Amygdala (tissue), 56 donors: ENCODE measurements around the gene EXOSC10.

Source experiments
- DNase-seq, 56 donors: peaks; one replicate each; lab custom pipeline; 2025; lab: John Stamatoyannopoulos, UW

EXOSC10 gene

DNA sequence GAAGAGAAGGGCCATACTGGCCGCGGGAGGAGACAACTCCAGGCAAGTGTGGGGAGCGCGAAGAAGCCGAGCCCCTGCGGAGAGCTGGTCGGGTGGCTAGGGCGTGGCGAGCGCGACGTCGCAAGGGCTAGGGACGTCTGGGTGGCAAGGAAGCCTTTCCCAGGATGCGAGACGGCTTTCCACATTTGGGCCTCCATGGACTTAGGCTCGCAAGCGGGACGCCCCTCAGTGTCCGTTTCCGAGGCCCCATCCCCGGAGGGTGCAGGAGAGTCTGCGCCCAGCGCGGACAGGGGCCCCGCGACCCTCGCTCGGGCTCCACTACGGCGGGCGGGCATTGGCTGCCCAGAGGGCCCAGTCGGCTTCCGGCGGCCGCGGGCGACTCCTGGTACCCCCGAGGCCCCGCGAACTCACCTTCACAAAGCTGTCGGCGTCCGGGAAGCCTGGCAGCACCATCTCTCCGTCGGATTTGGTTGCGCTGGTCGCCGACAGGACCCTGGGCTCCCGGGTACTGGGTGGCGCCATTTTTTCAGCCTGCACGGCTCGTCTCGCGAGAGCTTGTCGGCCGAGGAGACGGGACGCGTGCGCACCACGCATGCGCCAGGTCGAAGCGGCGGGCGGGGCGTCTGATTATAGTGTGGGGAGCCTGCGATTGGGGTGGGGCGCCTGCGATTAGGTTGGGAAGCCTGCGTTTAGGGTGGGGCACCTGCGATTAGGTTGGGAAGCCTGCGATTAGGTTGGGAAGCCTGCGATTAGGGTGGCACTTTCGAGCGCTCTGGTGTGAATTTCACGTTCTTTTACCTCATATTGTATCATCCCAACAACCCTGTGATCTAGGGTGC, at the start of gene EXOSC10:
Gene EXOSC10 (minus strand): TSS at position 560 of the 839 bp plus-strand sequence. CDS start 38 bp downstream, at position 522.
- DNase-seq: peak; percentile 12 to 93 (median 82)

DNA sequence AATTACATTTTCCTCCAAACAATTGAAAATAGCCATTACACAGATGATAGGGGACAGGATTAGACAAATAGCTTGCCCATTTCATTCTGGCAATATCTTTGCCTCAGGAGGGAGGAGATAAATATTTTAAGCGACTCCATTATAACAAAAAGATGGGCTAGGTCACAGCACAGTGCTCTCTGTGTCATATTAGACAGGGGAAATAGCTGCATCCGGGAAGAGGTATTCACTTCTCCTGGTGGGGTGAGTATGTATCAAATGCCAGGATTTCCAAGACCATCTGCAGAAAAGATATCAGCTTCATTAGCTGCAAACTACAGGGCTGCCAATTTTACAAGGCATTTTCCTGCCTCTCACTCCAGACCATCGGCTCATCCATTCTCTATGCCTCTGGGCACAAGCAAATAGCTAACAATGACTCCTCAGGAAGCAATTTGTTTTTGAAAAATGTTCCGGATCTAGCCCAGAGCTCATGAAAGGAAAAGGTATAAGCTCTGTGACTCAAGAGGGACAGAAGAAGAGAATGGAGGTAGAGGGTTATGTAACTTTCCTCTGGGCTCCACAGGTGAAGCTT, 47.6 kb upstream of the EXOSC10 start:
- DNase-seq: no peak

DNA sequence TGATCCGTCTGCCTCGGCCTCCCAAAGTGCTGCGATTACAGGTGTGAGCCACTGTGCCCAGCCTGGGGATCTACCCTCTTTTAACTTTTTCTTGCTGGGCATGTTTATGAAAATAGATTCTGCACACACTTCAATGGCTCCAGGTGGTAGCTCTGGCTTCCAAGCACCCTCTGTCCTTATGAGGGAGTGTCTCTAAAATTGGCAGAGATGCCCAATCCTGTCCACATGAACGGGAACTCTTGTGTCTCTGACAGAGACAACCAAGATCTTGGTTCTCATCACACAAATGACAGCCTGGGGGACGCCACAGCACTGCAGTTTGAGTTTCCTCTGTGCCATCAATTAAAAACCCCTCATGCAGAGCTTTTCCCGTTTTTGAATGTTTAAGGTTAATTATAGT, 46.1 kb upstream of the EXOSC10 start:
- DNase-seq: no peak

DNA sequence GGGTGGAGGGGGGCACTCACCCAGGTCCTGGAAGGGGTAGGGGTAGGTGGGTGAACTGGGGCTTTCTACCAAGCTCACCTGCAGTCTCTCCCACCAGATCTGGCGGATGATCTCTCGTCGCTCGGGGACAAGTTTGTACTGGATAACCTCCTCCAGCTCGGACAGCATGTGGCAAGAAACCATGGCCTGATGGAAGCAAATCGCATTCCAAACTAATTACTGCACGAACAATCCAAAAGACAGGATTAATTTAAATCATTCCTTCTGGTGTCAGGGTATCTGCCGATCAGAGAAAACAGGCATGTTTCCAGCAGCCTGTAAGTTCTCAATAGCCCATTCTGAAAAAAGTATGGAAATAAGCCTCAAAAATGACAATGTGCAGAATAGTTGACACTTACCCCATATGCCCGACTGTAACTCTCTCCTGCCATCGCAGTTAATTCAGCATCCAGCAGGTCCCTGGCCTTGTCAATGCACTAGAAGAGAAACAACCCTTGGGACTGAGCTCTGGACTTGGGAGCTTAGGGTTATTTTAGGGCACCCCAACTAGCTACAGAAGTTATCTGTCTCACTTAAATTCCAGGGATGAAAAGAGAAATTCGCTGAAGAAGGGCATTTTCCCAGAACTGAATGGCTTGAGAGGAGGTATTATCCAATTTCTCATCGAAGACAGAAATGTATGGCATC, 45.0 kb upstream of the EXOSC10 start:
- no peak for DNase-seq

DNA sequence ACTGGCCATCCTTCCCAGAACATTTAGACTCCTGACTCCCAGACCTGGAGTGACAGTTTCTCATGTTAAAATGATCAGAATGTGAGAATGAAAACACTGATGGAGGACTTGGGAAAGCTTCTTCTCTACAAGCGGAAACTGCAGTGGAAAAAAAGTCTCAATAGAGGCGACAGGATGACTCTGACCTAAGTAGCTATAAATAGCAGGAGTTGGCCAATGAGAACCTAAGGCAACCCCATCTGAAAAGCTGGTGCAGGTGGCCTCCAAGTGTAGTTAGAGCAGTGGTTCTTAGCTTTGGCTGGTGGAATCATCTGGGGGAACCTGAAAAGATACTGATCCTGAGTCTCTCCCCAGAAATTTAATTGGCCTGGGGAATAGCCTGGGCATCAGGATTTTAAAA, 44.2 kb upstream of the EXOSC10 start:
- no peak for DNase-seq

DNA sequence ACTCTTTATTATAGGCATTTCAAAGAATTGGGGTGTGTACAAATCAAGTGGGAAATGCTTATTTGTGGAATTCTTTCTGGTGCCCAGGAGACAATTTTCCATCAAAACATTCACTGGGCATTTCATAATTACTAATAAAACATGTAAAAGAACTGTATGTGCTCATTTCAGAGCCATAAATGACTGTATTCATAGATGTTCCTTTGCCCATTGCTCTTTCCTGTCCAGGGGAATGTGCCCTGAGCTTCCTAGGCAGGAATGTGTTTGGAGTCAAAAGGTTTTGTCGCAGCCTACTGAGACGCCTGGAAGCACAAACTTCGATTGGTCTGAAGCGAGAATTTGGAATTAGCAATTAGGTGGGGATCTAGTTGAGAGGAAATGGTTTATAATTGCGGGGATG, 43.7 kb upstream of the EXOSC10 start:
- no peak for DNase-seq

DNA sequence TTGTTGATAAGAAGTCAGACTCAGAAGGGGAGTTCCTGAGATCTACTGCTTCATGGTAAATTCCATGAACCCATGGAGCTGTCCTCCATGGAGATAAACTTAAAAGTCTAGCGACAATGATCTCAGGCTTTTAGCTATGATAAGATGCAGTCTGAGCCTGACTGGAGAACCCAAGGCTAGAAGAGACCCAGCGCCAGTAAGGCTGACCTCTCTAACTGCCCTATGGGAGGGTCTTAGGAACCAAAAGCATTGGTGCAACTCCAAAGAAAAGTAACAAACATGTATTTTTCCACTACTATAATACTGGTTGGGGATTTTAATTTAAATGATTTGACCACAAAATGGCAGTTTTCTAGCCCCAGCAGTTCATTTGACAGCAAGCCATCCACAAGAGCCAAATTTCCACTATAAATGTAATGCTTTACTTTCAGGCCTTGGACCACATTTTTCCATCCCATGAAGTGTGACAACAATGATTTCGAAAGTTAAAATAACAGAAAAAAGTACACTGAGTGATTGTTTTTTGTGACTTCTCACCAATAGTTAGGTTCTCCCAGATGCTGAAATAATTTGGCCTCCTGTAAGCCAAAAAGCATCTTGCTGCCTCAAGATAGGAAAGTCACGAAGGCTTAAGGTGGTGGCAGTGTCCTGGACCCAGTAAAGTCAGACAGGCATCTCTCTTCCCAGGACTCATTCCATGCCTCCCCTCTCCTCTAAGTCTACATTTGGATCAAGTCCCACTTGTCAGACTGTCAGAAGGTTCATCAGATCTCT, 43.1 kb upstream of the EXOSC10 start:
- no peak for DNase-seq

DNA sequence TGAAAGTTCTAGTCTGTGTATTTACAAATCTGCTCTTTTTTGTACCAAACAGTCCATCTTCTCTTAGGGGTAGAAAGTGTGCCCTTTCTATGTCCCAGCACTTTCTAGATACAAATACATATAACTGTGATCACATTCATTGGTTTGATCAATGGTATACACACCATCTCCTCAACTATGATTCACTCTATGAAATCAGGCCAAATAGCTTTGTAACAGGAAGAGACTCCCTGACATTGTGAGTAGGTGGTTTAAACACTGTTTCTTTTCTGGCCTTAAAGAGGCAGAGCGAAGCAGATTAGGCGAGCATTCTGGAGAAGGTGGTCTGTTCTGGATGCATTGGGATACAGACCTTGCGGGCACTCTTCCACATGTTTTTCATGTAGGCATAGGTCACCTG, 39.3 kb upstream of the EXOSC10 start:
- no peak for DNase-seq

DNA sequence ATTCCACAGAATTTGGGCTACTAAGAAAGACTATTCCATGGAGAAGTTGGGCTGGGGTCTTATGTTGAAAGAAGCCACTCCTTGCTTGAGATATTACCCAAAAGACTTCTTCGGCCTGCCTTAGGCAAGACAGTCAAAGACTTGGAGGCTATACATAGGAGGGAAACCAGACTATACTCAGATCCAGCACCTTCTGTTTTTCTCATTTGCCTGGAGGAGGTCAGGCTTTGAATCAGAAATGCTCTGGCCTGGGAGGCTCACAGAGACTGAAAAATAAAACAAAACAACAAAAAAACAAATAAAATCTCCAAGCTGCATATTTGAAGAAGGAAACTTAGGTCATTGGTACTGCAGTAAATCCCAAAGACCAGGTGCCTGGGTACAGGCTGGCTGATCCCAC, 38.4 kb upstream of the EXOSC10 start:
- DNase-seq: no peak

DNA sequence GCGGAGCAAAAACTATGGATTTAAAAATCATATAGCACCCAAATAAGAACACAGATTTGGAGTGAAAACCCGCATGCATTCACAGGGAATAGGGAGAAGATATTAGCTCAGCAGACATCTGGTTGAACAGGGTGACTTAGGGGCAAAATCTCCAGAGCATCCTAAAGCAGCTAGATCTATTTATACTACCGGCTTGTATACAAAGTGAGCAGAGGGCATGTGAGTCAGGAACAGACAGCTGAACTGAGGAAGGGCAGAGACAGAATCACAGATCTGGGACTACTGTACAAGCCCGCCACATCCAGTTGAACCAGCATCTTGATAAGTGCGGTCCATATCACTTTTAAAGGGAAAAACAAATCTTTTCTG, 35.2 kb upstream of the EXOSC10 start:
- no peak for DNase-seq

DNA sequence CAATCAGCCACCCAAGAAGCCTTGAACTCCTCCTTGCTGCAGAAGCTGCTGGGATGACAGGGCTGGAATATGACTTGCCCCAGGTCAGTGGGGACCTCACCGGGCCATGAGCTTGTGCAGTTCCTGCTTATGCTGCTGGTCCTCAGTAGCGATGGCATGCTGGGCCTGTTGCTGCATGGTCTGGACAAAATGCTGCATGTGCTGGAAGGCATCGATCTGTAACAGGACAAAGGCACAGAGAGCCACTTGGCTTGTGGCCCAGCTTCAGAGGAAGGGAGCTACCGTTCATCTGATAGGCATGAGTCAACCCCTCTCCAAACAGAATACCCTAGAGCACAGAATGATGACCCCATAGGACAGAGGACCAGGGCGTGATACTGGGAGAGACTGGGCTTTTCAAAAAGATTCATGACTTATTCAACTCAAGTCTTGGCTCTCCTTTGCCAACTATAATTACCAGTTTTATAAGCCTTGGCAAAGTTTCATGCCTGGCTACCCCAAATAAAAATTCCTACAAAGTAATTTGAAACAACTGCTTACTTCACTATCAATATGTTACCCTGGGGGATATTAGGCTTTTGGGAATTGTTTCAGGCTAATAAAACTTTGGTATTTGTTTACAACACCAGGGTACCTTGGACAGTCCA, 34.7 kb upstream of the EXOSC10 start:
- DNase-seq: peak in 6 of 56 donors; percentile 6 to 73 (median 18)

DNA sequence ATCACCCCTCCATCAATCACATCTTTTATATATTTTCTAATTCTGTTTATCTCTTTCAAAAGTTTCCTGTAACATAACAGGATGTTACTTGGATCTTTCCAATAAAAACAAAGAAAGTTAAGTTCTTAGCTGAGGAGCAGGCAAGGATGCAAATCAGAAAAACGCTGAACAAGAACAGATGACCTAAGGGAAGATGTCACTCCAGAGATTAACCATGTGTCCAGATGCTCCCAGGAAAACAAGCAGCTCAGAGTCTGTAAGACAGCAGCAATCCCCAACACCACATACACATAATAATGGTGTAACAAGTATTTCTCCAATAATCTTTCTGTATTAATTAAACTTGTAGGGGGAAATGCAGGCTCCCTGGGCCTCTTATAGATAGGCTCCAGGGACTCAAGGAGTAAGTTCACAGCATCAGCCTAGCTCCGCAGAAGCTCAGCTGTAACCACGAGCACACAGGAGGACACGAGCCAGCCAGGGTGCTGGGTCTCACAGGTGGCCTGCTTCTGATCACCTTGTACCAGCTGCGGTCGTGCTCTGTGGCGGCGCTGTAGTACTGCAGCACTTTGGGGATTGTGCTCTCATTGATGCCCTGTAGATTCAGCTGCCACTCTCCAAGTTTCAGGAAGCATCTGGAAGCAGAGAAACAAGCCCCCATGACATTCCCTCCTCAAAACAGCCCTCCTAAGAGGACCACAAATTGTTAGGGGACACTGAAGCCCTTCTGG, 33.1 kb upstream of the EXOSC10 start:
- DNase-seq: no peak

DNA sequence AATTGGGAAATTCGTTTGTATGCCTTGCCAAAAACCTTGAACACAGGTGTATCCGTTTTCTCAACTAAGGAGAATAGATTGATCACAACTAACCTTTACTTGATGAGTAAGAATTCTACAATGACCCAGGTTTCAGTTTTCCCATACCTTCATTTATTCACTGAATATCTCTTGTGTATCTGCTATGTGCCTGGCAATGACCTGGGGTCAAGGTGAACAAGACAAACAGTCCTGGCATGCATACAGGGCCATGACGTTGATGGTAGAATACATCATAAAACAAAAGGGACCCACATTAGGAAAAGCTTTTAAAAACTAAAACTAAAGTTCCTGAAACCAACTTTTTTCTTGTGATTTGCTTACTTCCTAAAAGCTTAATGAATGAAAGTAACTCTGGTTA, 32.1 kb upstream of the EXOSC10 start:
- no peak for DNase-seq

DNA sequence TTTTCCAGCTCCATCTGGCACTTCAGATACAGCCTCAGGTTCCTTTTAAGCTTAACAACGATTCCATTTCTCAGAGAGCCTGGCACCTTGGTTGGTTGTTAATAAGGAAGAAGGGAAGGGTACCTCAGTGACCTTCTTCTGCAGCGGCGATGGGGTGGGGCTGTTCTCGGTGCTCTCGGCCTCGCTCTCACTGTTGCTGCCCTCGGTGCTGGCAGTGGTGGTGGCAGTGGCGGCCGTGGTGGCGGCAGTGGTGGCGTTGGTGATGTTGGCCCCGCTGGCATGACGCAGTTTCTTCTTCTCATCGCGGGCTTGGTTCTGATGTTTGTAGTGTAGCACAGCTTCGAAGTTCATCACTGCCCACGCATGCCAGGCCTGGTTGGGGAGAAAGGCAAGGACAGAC, 30.7 kb upstream of the EXOSC10 start:
- DNase-seq: no peak

DNA sequence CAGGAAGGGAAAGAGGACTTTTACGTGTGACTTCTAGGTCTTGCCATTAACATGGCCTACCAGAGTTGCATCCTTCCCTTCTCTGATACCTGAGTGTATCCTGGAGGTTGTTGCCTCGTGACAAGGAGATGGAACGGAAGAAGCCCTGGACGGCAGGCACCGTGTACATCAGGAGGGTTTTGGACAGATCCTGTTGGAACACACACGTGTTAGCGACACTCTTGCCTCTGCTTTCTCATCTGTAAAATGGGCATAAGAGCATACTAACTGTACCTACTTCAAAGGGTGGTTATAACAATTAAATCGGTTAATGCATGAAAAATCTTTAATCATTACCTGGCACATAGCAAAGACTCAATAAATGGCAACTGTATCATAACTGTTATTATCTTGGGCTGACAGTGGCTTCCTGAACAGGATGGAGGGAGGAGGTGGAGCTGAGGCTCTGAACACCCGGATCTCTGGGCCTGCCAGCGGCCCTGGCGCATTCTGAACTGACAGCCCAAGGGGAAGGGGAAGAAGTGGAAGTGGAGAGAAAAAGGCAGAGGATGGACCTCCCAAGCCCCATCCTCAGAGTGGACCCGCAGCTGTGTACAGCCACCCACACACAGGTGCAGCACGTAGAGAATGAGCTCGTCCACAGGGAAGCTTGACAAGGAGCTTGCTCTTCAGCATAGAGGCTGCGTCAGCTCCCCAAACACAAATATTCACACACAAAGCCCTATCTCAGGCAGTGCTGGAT, 30.2 kb upstream of the EXOSC10 start:
- DNase-seq: no peak

DNA sequence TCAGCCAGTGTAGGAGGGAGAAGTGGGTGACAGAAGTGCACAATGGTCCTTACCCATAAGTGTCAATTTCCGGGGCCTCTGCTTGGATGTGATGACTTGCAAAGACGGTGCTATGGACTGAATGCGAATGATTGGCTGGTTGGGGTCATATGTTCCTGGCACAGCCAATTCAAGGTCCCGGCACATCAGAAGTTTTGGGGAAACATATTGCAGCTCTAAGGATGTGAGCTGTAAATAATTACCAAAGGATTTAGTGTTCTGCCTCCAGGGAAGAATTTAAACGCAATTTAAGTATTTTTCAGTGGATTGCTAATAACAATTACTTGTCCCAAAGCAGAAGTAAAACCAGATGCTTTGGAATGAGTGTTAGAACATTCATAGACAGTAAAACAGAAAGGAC, 26.9 kb upstream of the EXOSC10 start:
- no peak for DNase-seq

DNA sequence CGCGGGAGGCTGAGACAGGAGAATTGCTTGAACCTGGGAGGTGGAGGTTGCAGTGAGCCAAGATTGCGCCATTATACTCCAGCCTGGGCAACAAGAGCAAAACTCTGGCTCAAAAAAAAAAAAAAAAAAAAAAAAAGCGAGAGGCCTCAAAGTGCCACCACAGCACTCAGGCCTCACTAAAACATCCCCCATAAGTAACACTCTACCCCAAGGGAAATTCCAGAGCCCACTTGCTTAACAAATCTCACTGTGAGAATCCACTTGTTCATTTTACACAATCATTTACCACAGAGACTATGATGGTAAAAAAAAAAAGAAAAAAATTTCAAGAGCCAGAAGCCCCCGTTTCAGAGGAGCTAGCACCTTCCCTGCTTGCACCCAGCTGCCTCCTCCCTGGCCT, 26.3 kb upstream of the EXOSC10 start:
- DNase-seq: no peak

DNA sequence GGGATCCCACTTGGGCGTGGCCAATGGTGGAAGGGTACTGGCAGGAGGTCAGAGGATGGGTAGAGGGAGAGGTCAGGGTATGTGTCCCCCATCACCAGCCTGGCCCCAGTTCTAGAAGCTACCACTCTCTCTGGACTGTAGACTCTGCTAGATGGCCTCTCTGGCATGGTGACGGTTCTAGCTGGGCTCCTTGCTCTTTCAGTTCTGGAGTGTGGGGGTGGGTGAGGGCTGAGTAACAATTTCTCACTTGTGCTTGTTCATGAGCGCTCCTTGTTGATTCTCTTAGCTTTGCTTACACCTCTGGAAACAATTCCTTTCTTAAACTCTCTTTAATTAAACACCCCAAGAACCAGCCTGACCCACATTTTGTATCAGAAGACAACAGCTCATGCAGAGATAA, 25.3 kb upstream of the EXOSC10 start:
- no peak for DNase-seq

DNA sequence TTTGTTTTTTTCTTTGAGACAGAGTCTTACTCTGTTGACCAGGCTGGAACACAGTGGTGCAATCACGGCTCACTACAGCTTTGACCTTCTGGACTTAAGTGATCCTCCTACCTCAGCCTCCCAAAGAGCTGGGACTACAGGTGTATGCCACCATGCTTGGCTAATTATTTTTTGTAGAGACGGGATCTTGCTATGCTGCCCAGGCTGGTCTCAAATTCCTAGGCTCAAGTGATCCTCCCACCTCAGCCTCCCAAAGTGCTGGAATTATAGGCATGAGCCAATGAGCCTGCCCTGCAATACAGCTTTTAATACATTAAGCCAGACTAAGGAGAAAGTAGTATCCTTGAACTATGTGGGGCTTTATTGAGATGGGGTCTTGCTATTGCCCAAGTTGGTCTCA, 16.6 kb upstream of the EXOSC10 start:
- DNase-seq: no peak
